ENCODE data around the gene MYRIP.

Gene MYRIP

GRCh38 chr3:39910135-39910534 lies 100.7 kb downstream of the MYRIP start:
- no peak for DNase-seq

- no peak for DNase-seq
These were observed 101.5 kb downstream of the MYRIP start for GRCh38 chr3:39910826-39911464.

GRCh38 chr3:39911465-39912309 lies 102.3 kb downstream of the MYRIP start:
- DNase-seq: no peak

- DNase-seq: no peak
These were observed 105.6 kb downstream of the MYRIP start for GRCh38 chr3:39915027-39915426.

- no peak for DNase-seq
These were observed 107.8 kb downstream of the MYRIP start for GRCh38 chr3:39917065-39917773.

- DNase-seq: no peak
These were observed 109.9 kb downstream of the MYRIP start for GRCh38 chr3:39919281-39919680.

- DNase-seq: no peak
These were observed 110.9 kb downstream of the MYRIP start for GRCh38 chr3:39920271-39920670.

- DNase-seq: no peak
These were observed 118.1 kb downstream of the MYRIP start for GRCh38 chr3:39927479-39927878.

- no peak for DNase-seq
These were observed 124.7 kb downstream of the MYRIP start for GRCh38 chr3:39933986-39934693.

GRCh38 chr3:39934696-39935095 lies 125.3 kb downstream of the MYRIP start:
- DNase-seq: no peak

- no peak for DNase-seq
These were observed 125.9 kb downstream of the MYRIP start for GRCh38 chr3:39935261-39935660.

GRCh38 chr3:39936848-39937247 lies 127.4 kb downstream of the MYRIP start:
- no peak for DNase-seq

GRCh38 chr3:39937315-39937714 lies 127.9 kb downstream of the MYRIP start:
- no peak for DNase-seq

GRCh38 chr3:39937874-39938273 lies 128.5 kb downstream of the MYRIP start:
- no peak for DNase-seq

GRCh38 chr3:39941931-39942330 lies 132.5 kb downstream of the MYRIP start:
- DNase-seq: no peak

GRCh38 chr3:39960515-39961191 lies 151.2 kb downstream of the MYRIP start:
- no peak for DNase-seq

- DNase-seq: no peak
These were observed 151.8 kb downstream of the MYRIP start for GRCh38 chr3:39961230-39961629.

GRCh38 chr3:39962581-39962980 lies 153.2 kb downstream of the MYRIP start:
- DNase-seq: no peak

GRCh38 chr3:39965461-39965860 lies 156.1 kb downstream of the MYRIP start:
- no peak for DNase-seq

- DNase-seq: peak; percentile 30
These were observed 156.6 kb downstream of the MYRIP start for GRCh38 chr3:39965997-39966396.

- DNase-seq: no peak
These were observed 161.6 kb downstream of the MYRIP start for GRCh38 chr3:39970982-39971381.

- no peak for DNase-seq
These were observed 162.2 kb downstream of the MYRIP start for GRCh38 chr3:39971559-39972031.

All from eye (tissue), 1 donor.